ENCODE measurements around the gene NFATC2. TPM values are rescaled to one million over a fixed set of nuclear protein-coding genes. Genes with fewer than 3 reads are reported as not detected.

Gene NFATC2
- total and polyA plus RNA-seq, 2 experiments from 2014 or later = 0.52 to 0.59 TPM

- no peaks in the 10 kb centered on the region for H3K79me2 ChIP-seq (replicated peaks; ENCODE audit: insufficient read depth)
- H3K9me2 ChIP-seq (ENCODE audit: insufficient read depth) = no peaks in the 10 kb centered on the region
- no peak overlapping the region for H3K4me3 Mint-ChIP-seq
- no peak overlapping the region for H2AFZ ChIP-seq
- DNase-seq (ENCODE audit: low spot score) (no peak), ATAC-seq (no peak)
- no peak overlapping the region for H3K27ac ChIP-seq (ENCODE audit: low read depth)
- H3K4me1 Mint-ChIP-seq = peaks cover 18% of the 10 kb centered on the region
- H4K20me1 ChIP-seq (replicated peaks; ENCODE audit: insufficient read depth) = no peaks in the 10 kb centered on the region
- H3K9me3 Mint-ChIP-seq = no peaks in the 10 kb centered on the region
- H3K4me3 ChIP-seq = no peak overlapping the region
- TF ChIP-seq NANOG (IDR thresholded peaks at IDR 0.05; ENCODE audit: borderline replicate concordance) (no peak), ZNF331 (CRISPR knock-in tag; IDR thresholded peaks at IDR 0.05; ENCODE audit: low read depth) (no peak), STAT1 (IDR thresholded peaks at IDR 0.05; ENCODE audit: unreplicated experiment) (no peak), EZH2phosphoT487 (IDR thresholded peaks at IDR 0.05; ENCODE audit: unreplicated experiment) (no peak)
- peaks cover 1% of the 10 kb centered on the region; the same call in 1 of the 2 replicates for H3K4me1 ChIP-seq (ENCODE audit: insufficient read depth)
- peaks cover 5% of the 10 kb centered on the region for H3K27me3 Mint-ChIP-seq (ENCODE audit: insufficient read depth, low read depth, poor library complexity)
- H3K27me3 ChIP-seq (ENCODE audit: insufficient read depth) = no peaks in the 10 kb centered on the region
- H3K36me3 ChIP-seq (ENCODE audit: insufficient read depth) = no peaks in the 10 kb centered on the region
- H3F3A ChIP-seq (replicated peaks; ENCODE audit: low read depth) = no peaks in the 10 kb centered on the region
- no peak overlapping the region for H3K4me2 ChIP-seq
- H3K27ac Mint-ChIP-seq = peak overlapping the region; percentile 51; the same call in 1 of the 2 replicates
- H3K36me3 Mint-ChIP-seq (ENCODE audit: low read depth) = no peaks in the 10 kb centered on the region
These were observed 123.3 kb downstream of the NFATC2 start for GRCh38 chr20:51419231-51419630.

- H3K4me2 ChIP-seq = no peak overlapping the region
- H3K9me3 Mint-ChIP-seq = no peaks in the 10 kb centered on the region
- peaks cover 7% of the 10 kb centered on the region; the same call in 2 of the 3 replicates for H3K4me1 Mint-ChIP-seq
- H3K36me3 Mint-ChIP-seq (ENCODE audit: low read depth) = no peaks in the 10 kb centered on the region
- H3K27me3 Mint-ChIP-seq (ENCODE audit: insufficient read depth, low read depth, poor library complexity) = peaks cover 5% of the 10 kb centered on the region
- no peaks in the 10 kb centered on the region for H3K36me3 ChIP-seq (ENCODE audit: insufficient read depth)
- no peaks in the 10 kb centered on the region for H3K9me2 ChIP-seq (ENCODE audit: insufficient read depth)
- H3F3A ChIP-seq (replicated peaks; ENCODE audit: low read depth) = no peaks in the 10 kb centered on the region
- H3K27ac Mint-ChIP-seq = no peak overlapping the region
- TF ChIP-seq, protein P1, sequence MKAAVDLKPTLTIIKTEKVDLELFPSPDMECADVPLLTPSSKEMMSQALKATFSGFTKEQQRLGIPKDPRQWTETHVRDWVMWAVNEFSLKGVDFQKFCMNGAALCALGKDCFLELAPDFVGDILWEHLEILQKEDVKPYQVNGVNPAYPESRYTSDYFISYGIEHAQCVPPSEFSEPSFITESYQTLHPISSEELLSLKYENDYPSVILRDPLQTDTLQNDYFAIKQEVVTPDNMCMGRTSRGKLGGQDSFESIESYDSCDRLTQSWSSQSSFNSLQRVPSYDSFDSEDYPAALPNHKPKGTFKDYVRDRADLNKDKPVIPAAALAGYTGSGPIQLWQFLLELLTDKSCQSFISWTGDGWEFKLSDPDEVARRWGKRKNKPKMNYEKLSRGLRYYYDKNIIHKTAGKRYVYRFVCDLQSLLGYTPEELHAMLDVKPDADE (IDR thresholded peaks at IDR 0.05) = no peak
- TF ChIP-seq, protein P2, sequence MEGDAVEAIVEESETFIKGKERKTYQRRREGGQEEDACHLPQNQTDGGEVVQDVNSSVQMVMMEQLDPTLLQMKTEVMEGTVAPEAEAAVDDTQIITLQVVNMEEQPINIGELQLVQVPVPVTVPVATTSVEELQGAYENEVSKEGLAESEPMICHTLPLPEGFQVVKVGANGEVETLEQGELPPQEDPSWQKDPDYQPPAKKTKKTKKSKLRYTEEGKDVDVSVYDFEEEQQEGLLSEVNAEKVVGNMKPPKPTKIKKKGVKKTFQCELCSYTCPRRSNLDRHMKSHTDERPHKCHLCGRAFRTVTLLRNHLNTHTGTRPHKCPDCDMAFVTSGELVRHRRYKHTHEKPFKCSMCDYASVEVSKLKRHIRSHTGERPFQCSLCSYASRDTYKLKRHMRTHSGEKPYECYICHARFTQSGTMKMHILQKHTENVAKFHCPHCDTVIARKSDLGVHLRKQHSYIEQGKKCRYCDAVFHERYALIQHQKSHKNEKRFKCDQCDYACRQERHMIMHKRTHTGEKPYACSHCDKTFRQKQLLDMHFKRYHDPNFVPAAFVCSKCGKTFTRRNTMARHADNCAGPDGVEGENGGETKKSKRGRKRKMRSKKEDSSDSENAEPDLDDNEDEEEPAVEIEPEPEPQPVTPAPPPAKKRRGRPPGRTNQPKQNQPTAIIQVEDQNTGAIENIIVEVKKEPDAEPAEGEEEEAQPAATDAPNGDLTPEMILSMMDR (conservative IDR thresholded peaks at IDR 0.05; ENCODE audit: low read depth in 2 of 2) = peak in 1 of 2 experiments; percentile 33; a peak in 2 of 4 replicates
- no peak overlapping the region for H2AFZ ChIP-seq
- no peaks in the 10 kb centered on the region for H3K79me2 ChIP-seq (replicated peaks; ENCODE audit: insufficient read depth)
- no peaks in the 10 kb centered on the region for H3K4me1 ChIP-seq (ENCODE audit: insufficient read depth)
- H3K27me3 ChIP-seq (ENCODE audit: insufficient read depth) = no peaks in the 10 kb centered on the region
- no peaks in the 10 kb centered on the region for H4K20me1 ChIP-seq (replicated peaks; ENCODE audit: insufficient read depth)
- ATAC-seq (no peak), DNase-seq (ENCODE audit: low spot score) (peak; percentile 15)
- no peak overlapping the region for H3K27ac ChIP-seq (ENCODE audit: low read depth)
- H3K4me3 ChIP-seq = no peak overlapping the region
- H3K4me3 Mint-ChIP-seq = no peak overlapping the region
These were observed 124.4 kb downstream of the NFATC2 start for GRCh38 chr20:51418137-51418529.
